EL (cell line): ENCODE data around the gene DFFB.

Experiments used
- DNase-seq: peaks from one replicate; pipeline ENCODE4 v3.0.0-alpha.2; 2016

The DFFB gene

DNA sequence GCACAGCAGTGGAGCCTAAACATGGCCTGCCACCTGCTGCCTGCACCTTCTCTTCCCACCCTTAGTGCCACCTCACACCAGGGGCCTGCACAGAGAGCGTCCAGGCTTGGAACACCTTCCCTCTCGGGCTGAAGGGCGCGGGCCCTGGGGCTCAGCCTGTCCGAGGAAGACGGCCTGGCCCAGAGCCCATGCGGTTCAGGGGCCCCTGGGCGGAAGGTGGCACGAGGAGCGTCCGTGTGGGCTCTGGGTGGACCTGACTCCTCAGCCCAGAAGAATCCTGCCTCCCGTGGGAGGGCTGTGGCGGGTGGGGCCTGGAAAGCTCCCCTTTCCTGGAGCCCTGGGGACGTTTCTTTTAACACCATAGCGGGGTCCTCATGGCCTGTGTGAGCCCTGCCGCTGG is 19.4 kb downstream of the DFFB start:
- DNase-seq, result no peak

DNA sequence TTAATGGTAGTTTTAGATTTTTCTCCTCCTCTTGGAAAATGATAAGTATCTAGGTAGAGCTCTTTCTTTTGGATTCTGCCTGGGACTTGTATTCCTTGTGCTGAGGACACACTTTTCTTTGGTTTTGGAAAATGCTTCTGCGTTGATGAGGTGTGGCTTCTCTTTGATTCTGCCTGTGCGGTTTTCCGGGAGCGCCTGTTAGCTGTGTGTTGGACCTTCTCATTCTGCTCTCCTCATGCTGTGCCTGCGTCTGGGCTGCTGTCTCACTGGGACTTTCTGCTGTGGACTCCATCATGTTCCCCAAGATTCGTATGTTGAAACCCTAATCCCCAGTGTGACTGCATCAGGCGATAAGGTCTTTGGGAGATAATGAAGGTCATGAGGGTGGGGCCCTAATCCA is 21.8 kb downstream of the DFFB start:
- DNase-seq, result no peak

- no peak for DNase-seq
Observed at GRCh38 chr1:3879787-3880428, 22.6 kb downstream of the DFFB start.

DNA sequence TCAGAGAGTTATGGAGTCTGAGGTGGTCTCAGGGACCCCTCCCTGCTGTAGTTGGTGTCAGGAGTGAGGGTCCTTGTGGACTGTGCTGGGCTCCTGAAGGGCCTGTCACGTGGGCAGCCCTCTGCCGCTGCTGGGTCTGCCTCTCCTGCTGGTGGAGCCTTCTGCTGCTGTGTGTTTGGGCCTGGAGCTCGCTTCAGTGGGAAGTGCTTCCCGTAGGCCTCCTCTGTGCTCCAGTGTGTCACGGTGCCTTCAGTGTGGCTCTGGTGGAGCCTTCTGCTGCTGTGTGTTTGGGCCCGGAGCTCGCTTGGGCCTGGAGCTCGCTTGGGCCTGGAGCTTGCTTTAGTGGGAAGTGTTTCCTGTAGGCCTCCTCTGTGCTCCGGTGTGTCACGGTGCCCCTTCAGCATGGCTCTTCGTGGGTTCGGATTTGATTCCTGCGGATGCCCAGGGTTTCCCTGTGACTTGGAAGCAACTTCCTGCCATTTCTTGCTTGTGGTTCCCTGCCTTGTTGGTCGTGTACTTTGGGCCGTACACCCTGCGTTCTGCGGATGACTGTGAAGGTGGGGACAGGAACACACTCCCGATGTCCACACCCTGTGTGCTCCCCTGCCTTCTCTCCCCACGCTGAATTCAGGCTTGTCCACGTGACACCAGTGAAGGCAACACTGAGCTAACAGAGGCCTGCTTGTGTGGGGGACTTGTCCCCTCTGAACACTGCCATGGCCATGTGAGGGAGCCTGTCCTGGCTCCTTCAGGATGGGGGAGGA is 23.3 kb downstream of the DFFB start:
- DNase-seq, result no peak

GRCh38 chr1:3881193-3881480 is 23.9 kb downstream of the DFFB start:
- no peak for DNase-seq

GRCh38 chr1:3883194-3883925 is 26.1 kb downstream of the DFFB start:
- no peak for DNase-seq

DNA sequence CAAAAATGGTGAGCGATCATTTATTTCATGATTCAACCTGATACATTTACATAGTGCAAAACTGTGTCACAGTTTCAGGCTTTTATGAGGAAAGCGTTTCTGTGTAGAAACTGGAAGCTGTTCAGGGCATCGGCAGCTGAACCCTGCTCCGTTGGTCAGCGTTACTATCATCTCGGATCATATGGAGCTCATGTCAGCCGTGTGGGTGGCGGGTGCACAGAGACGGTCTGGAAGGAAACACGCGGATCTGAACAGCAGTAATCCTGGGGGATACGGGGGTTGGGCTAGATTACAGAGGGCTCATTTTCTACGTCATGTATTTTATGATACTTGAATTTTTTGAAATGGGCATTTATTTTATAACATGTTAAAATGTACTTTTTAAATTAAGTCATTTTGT is 27.7 kb downstream of the DFFB start:
- no peak for DNase-seq

- DNase-seq, result no peak
Observed at GRCh38 chr1:3885611-3886010, 28.3 kb downstream of the DFFB start.

- no peak for DNase-seq
Observed at GRCh38 chr1:3886106-3886670, 28.9 kb downstream of the DFFB start.

DNA sequence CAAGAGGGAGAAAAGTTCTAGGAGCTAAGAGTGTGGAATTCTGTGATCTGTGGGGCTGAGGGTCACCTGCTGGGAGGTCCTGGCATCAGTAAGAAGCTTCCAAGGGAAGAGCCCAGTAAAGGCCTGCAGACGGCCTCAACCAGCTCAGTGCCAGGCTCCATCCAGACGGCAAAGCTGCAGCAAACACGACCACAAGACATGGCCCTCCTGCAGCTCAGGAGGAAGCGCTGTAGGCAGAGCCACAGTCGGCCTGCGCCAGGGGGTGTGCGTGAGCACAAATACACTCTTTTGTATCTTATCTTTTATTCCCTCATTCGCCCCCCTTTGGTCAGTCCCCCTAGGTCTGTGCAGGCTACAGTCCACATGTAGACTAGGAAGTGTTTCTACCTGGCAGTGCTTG is 29.4 kb downstream of the DFFB start:
- DNase-seq, result no peak

DNA sequence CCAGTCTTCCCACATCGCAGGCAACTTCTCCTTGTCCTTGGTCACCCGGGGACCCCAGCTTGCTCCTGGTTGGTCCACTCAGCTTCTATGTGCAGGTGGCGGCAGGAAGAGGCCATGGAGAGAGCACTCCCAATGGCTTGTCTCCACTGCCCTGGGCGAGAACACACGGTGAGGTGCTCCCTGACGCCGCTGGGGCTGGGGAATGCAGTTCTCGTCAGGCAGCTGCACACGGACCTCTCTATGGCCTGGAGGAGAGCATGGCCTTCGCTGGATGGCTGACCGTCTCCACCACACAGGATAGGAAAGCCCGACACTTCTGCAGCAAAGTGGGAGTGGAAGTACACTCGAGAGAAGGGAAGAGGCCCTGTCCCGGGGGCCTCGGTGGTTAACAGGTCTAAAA is 31.0 kb downstream of the DFFB start:
- DNase-seq, result no peak

- DNase-seq, result no peak
Observed at GRCh38 chr1:3889936-3890335, 32.7 kb downstream of the DFFB start.

DNA sequence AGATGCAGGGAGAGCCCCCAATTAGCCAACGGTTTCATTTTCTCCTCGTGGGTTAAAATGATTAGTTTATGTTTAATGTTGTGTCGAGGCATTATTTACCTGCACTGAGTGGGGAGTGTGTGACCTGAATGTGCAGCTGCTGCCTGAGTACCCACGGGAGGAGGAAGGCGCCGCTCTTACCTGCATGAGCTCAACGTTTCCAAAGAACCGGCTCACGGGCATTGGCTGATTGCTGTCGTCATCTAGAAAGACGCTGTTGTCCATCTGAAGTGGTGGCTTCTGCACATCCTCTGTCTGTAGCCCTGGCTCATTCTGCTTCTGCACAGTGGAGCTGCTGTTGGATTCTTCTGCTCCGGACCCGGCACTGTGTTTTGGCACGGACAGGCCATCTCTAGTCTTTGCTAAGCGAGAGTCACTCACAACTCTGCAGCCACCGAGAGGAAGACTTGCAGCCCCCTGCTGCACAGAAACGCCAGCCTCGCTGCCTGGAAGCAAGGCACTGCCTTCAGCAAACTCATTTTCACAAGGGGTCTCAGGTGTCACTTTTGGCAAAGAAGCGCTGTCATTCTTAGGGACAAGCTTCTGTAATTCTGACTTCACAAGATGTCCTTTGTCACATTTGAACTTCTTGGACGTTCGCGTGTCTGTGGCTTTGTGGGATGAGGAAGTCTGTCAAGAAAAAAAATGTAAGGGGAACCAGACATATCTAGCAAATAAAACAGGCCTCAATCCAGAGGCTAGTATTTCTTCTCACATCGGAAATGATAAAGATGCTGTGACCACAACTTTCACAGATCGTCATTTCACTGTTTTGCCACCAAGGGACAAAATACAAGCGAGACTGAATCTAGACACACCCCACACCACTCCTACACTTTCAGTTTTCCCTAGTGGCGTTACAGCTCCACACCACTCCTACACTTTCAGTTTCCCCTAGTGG is 33.4 kb downstream of the DFFB start:
- DNase-seq, result no peak

- DNase-seq, result no peak
Observed at GRCh38 chr1:3891329-3891865, 34.1 kb downstream of the DFFB start.

GRCh38 chr1:3892748-3893147 is 35.5 kb downstream of the DFFB start:
- DNase-seq, result no peak

DNA sequence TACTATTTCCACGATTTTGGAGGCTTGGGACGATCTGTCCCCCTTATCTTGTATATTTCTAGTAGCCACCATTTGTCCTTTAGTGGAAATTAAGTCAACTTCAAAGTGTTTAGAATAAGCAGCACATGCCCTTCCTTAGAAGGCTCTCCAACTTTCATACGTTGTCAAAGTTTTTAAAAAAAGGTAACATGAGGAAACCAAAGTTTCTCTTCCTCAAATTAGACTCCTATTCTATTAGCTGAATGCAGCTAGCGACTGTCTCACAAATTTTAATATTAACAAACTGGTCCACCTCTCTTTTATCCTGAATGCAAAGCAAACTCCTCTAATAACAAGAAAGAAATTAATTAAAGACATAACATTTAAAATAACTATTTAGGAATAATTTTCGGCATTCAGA is 35.9 kb downstream of the DFFB start:
- no peak for DNase-seq

- DNase-seq, result no peak
Observed at GRCh38 chr1:3894626-3895278, 37.5 kb downstream of the DFFB start.

- no peak for DNase-seq
Observed at GRCh38 chr1:3895279-3895950, 38.1 kb downstream of the DFFB start.

DNA sequence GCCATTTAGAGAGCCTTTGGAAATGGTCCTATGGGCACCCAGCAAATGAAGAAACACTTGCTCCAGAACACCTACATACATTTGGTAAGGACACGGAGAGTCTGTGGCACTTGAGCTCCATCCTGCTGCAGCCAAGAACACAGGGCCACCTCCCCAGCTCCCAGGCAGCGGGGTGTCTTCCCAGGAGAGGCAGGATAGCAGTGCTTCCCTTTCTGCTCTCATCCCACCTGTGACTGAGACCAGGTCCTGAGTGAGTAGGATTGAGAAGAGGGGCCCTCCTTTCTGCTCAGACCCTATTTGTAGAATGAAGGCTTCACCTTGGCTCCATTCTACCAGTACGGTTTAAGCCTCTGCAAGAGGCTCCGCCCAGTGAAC is 38.7 kb downstream of the DFFB start:
- no peak for DNase-seq

- DNase-seq, result no peak
Observed at GRCh38 chr1:3896396-3897000, 39.2 kb downstream of the DFFB start.

DNA sequence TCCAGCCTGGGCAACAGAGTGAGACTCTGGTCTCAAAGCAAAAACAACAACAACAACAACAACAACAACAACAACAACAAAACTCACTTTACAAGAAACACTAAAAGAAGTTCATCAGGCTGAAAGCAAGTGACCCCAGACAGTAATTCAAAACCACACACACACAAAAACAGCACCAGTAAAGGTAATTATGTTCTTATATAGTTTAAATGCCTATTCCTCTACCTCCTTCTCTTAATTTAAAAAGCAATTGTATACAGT is 41.1 kb downstream of the DFFB start:
- DNase-seq, result no peak
